Kidney (tissue), 22 donors: ENCODE measurements around the gene MPZL1. TPM values are rescaled to one million over a fixed set of nuclear protein-coding genes. Genes with fewer than 3 reads are reported as not detected.

Source experiments
- DNase-seq, 5 donors: peaks; one replicate each; pipeline ENCODE4 v3.0.0-alpha.2; 2013 to 2020
- FAIRE-seq: peaks from 2 replicates; lab custom pipeline; 2012; peaks lifted over from hg19 to GRCh38; lab: Jason Lieb, UNC
- H3K27ac ChIP-seq, 2 donors: one replicate each; pipeline ENCODE4 v1.7.0; 2013; ENCODE audit warnings: low read depth in 2 of 2, low read length in 2 of 2, inconsistent platforms in 1 of 2
- H3K27me3 ChIP-seq: one replicate; pipeline ENCODE4 v1.7.1; 2013; ENCODE audit warnings: low read length, inconsistent platforms; ENCODE audit not compliant: control insufficient read depth, insufficient read depth
- H3K36me3 ChIP-seq, 3 donors: one replicate each; pipeline versions ENCODE4 v1.7.0 to v1.7.1; 2013; ENCODE audit warnings: low read length in 3 of 3, control low read depth in 1 of 3, inconsistent platforms in 1 of 3; ENCODE audit not compliant: insufficient read depth in 3 of 3, control insufficient read depth in 2 of 3
- H3K4me1 ChIP-seq, 3 donors: one replicate each; pipeline versions ENCODE4 v1.7.0 to v1.7.1; 2013; ENCODE audit warnings: low read length in 3 of 3, inconsistent platforms in 1 of 3, low read depth in 1 of 3; ENCODE audit not compliant: control insufficient read depth in 2 of 3, insufficient read depth in 2 of 3
- H3K4me3 ChIP-seq, 3 donors: one replicate each; pipeline versions ENCODE4 v1.7.0 to v1.8.1; 2013; ENCODE audit warnings: low read length in 3 of 3, control low read depth in 1 of 3, inconsistent platforms in 1 of 3
- H3K9ac ChIP-seq, 3 donors: one replicate each; pipeline versions ENCODE4 v1.7.0 to v1.7.1; 2013; ENCODE audit warnings: low read length in 3 of 3, control low read depth in 1 of 3, inconsistent platforms in 1 of 3
- H3K9me3 ChIP-seq, 3 donors: one replicate each; pipeline versions ENCODE4 v1.7.0 to v1.7.1; 2013; ENCODE audit warnings: low read length in 3 of 3, control low read depth in 1 of 3, inconsistent platforms in 1 of 3; ENCODE audit not compliant: control insufficient read depth in 2 of 3, insufficient read depth in 1 of 3
- intact Hi-C: fragments of 100-400 bp; cut with DNase I; formaldehyde crosslinking; loops from one replicate; pipeline ENCODE4 v1.11.1; 2022
- long read RNA-seq, 10 donors: library from polyadenylated mRNA in 1 of 10; unstranded in 1 of 10; transcript quantifications; one replicate each; pipeline ENCODE4 v2.0.0 and lab custom pipeline, GENCODE V29; 2021 to 2026
- polyA plus RNA-seq: library from polyadenylated mRNA; stranded (reverse); fragments of 350-450 nt; fragmentation: Illumina TruSeq; extraction: RNeasy Lipid Tissue Mini Kit (QIAGEN cat#74804); gene quantifications from one replicate; pipeline ENCODE4 v1.2.3, GENCODE V29; 2014; ENCODE audit warnings: low read depth, low replicate concordance; ENCODE audit not compliant: insufficient read depth
- total RNA-seq: library from RNA; stranded (reverse); fragmentation: NEBNext Ultra II Directional; extraction: Animal tissue kit (Norgen Biotek cat#: 25700); gene quantifications from one replicate; pipeline ENCODE4 v1.2.1, GENCODE V29; 2021
- TF ChIP-seq, protein P1 (sequence below): IDR thresholded peaks from 3 replicates; pipeline ENCODE4 v1.5.1; 2012; ENCODE audit warnings: mild to moderate bottlenecking, moderate library complexity, borderline replicate concordance; ENCODE audit not compliant: insufficient read depth; ENCODE audit errors: extremely low read depth
- donor health status: control.
- donor health status: control.
- donor health status: control.
- donor health status: control.
- donor health status: control.
- donor health status: DM: yes; HTN: yes; CAD: no.
- donor health status: Normal renal cell carcinoma (clear cell type).

MPZL1 gene
- total RNA-seq (98.3 TPM), polyA plus RNA-seq (42.1 TPM)
- long read RNA-seq, donor 1, full-length matches to known transcripts: 17 of 17 reads
- long read RNA-seq, donor 1, partial matches to known transcripts: 0 of 17 reads
- long read RNA-seq, donor 1, other reads (novel, unspliced or antisense): 0 of 17 reads
- long read RNA-seq, donor 2, full-length matches to known transcripts: 24 of 24 reads
- long read RNA-seq, donor 2, partial matches to known transcripts: 0 of 24 reads
- long read RNA-seq, donor 2, other reads (novel, unspliced or antisense): 0 of 24 reads
- long read RNA-seq, donor 3, full-length matches to known transcripts: 20 of 66 reads
- long read RNA-seq, donor 3, partial matches to known transcripts: 46 of 66 reads
- long read RNA-seq, donor 3, other reads (novel, unspliced or antisense): 0 of 66 reads
- long read RNA-seq, donor 4, full-length matches to known transcripts: 29 of 29 reads
- long read RNA-seq, donor 4, partial matches to known transcripts: 0 of 29 reads
- long read RNA-seq, donor 4, other reads (novel, unspliced or antisense): 0 of 29 reads
- long read RNA-seq, donor 5, full-length matches to known transcripts: 4 of 4 reads
- long read RNA-seq, donor 5, partial matches to known transcripts: 0 of 4 reads
- long read RNA-seq, donor 5, other reads (novel, unspliced or antisense): 0 of 4 reads
- long read RNA-seq, donor 6, full-length matches to known transcripts: 7 of 7 reads
- long read RNA-seq, donor 6, partial matches to known transcripts: 0 of 7 reads
- long read RNA-seq, donor 6, other reads (novel, unspliced or antisense): 0 of 7 reads
- long read RNA-seq, donor 7, full-length matches to known transcripts: 77 of 99 reads
- long read RNA-seq, donor 7, partial matches to known transcripts: 1 of 99 reads
- long read RNA-seq, donor 7, other reads (novel, unspliced or antisense): 21 of 99 reads
- long read RNA-seq, donor 8, full-length matches to known transcripts: 18 of 18 reads
- long read RNA-seq, donor 8, partial matches to known transcripts: 0 of 18 reads
- long read RNA-seq, donor 8, other reads (novel, unspliced or antisense): 0 of 18 reads
- long read RNA-seq, donor 9, full-length matches to known transcripts: 4 of 4 reads
- long read RNA-seq, donor 9, partial matches to known transcripts: 0 of 4 reads
- long read RNA-seq, donor 9, other reads (novel, unspliced or antisense): 0 of 4 reads
- long read RNA-seq, donor 10, full-length matches to known transcripts: 19 of 19 reads
- long read RNA-seq, donor 10, partial matches to known transcripts: 0 of 19 reads
- long read RNA-seq, donor 10, other reads (novel, unspliced or antisense): 0 of 19 reads

- peak within 1 kb of the TSS; percentile 67 to 78 (median 68) for H3K9ac ChIP-seq
- no peaks in the 10 kb centered on the region for H3K9me3 ChIP-seq
- H3K27me3 ChIP-seq: no peaks in the 10 kb centered on the region
- intact Hi-C loops: no loop called here
- H3K27ac ChIP-seq: peak within 1 kb of the TSS; percentile 84 to 86
- FAIRE-seq (no peak), DNase-seq (peak; percentile 97 to 98 (median 97))
- H3K4me1 ChIP-seq: peaks cover 0 to 7% (median 6%) of the 10 kb centered on the region in 3 donors
- no peaks in the 10 kb centered on the region for H3K36me3 ChIP-seq
- TF ChIP-seq, protein P1, sequence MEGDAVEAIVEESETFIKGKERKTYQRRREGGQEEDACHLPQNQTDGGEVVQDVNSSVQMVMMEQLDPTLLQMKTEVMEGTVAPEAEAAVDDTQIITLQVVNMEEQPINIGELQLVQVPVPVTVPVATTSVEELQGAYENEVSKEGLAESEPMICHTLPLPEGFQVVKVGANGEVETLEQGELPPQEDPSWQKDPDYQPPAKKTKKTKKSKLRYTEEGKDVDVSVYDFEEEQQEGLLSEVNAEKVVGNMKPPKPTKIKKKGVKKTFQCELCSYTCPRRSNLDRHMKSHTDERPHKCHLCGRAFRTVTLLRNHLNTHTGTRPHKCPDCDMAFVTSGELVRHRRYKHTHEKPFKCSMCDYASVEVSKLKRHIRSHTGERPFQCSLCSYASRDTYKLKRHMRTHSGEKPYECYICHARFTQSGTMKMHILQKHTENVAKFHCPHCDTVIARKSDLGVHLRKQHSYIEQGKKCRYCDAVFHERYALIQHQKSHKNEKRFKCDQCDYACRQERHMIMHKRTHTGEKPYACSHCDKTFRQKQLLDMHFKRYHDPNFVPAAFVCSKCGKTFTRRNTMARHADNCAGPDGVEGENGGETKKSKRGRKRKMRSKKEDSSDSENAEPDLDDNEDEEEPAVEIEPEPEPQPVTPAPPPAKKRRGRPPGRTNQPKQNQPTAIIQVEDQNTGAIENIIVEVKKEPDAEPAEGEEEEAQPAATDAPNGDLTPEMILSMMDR: no peak
- H3K4me3 ChIP-seq: peak within 1 kb of the TSS; percentile 51 to 86 (median 70)
Measured at GRCh38 chr1:167721617-167722151, at the start of gene MPZL1. TSS of gene MPZL1 (plus strand) at chr1:167721982. CDS start at chr1:167722152, 170 bp downstream.

GRCh38 chr1:167672831-167673230, 49.0 kb upstream of the MPZL1 start:
- H3K9me3 ChIP-seq: no peaks in the 10 kb centered on the region
- no peak overlapping the region for H3K27ac ChIP-seq
- H3K4me3 ChIP-seq: no peak overlapping the region
- TF ChIP-seq, protein P1: no peak
- peaks cover 0 to 2% (median 0%) of the 10 kb centered on the region in 3 donors for H3K4me1 ChIP-seq
- H3K9ac ChIP-seq: no peak overlapping the region
- H3K27me3 ChIP-seq: no peaks in the 10 kb centered on the region
- H3K36me3 ChIP-seq: no peaks in the 10 kb centered on the region
- FAIRE-seq (no peak), DNase-seq (no peak)
- intact Hi-C loops: no loop called here

- no peak for FAIRE-seq
- intact Hi-C loops: no loop called here
Measured at GRCh38 chr1:167673265-167673664, 48.5 kb upstream of the MPZL1 start.

More at GRCh38 chr1:167673265-167673664, 48.5 kb upstream of the MPZL1 start:
- DNase-seq: no peak
- TF ChIP-seq, protein P1: no peak
- no peaks in the 10 kb centered on the region for H3K9me3 ChIP-seq
- no peak overlapping the region for H3K27ac ChIP-seq
- no peak overlapping the region for H3K9ac ChIP-seq
- H3K4me3 ChIP-seq: no peak overlapping the region
- H3K4me1 ChIP-seq: peaks cover 0 to 2% (median 0%) of the 10 kb centered on the region in 3 donors
- no peaks in the 10 kb centered on the region for H3K36me3 ChIP-seq
- H3K27me3 ChIP-seq: no peaks in the 10 kb centered on the region
